Astrocyte of the cerebellum (primary cell): ENCODE data around the gene FBXO41.

Experiments
- DNase-seq: peaks from one replicate; pipeline ENCODE4 v3.0.0-alpha.2; 2011; ENCODE audit warnings: low read depth
- H3K4me3 ChIP-seq: 2 replicates; pipeline ENCODE4 v1.5.1; 2011; ENCODE audit warnings: mild to moderate bottlenecking, low read depth, low read length, moderate library complexity
- CTCF ChIP-seq: IDR thresholded peaks from 2 replicates; pipeline ENCODE4 v1.5.1; 2012; ENCODE audit warnings: low read length, low read depth, moderate library complexity, mild to moderate bottlenecking; ENCODE audit errors: missing control alignments
- in situ Hi-C: cut with HindIII; loops from 2 replicates; pipeline ENCODE4 v1.10.0; 2017; ENCODE audit warnings: low sequenced_read_pairs

Gene FBXO41, protein sequence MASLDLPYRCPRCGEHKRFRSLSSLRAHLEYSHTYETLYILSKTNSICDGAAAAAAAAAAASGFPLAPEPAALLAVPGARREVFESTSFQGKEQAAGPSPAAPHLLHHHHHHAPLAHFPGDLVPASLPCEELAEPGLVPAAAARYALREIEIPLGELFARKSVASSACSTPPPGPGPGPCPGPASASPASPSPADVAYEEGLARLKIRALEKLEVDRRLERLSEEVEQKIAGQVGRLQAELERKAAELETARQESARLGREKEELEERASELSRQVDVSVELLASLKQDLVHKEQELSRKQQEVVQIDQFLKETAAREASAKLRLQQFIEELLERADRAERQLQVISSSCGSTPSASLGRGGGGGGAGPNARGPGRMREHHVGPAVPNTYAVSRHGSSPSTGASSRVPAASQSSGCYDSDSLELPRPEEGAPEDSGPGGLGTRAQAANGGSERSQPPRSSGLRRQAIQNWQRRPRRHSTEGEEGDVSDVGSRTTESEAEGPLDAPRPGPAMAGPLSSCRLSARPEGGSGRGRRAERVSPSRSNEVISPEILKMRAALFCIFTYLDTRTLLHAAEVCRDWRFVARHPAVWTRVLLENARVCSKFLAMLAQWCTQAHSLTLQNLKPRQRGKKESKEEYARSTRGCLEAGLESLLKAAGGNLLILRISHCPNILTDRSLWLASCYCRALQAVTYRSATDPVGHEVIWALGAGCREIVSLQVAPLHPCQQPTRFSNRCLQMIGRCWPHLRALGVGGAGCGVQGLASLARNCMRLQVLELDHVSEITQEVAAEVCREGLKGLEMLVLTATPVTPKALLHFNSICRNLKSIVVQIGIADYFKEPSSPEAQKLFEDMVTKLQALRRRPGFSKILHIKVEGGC

DNA sequence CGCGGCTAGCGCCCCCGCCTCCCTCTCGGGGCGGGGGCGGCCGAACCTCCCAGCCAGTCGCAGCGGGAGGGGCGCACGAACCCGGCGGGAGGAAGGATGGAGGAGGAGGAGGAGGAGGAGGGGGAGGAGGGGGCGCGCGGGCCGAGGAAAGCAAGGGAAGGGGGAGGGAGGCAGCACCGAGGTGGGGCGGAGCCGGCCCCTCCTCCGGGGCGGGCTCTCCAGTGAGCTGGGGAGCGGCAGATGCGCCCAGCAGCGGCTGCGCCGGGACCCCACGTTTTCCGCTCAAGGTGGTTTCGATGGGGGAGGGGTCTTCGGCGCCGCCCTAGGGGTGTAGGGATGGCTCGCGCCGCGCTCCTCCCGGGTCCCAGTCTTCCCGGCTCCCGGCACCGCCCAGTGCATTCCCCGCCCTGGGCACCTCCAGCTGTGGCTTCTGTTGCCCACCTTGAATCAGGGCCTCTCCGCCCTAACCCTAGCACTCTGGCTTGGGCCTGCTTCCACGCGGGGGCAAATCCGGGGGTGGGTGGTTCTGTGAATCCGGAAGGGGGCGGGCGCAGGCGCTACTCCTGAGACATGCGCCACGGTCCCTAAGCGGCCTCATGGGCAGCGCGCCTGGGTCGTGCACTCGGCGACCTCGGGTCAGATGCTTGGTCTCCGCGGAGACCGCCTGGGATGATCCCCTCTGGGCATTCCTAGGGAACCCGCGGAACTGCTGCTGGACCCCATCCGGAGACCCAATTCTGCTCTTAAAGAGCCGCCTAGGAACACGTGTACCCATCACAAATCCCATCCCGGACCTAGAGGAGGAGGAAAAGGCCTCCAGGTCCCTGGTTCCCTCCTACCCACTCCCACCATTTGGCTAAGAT is at the start of gene FBXO41:
Gene FBXO41, minus strand, starts transcription at position 183 of the 863 bp plus-strand sequence. CDS start 14,848 bp downstream, outside the sequence.
- H3K4me3 ChIP-seq: peak within 1 kb of the TSS; percentile 59
- TF ChIP-seq CTCF: no peak
- in situ Hi-C loops: no loop called here
- no peak for DNase-seq

DNA sequence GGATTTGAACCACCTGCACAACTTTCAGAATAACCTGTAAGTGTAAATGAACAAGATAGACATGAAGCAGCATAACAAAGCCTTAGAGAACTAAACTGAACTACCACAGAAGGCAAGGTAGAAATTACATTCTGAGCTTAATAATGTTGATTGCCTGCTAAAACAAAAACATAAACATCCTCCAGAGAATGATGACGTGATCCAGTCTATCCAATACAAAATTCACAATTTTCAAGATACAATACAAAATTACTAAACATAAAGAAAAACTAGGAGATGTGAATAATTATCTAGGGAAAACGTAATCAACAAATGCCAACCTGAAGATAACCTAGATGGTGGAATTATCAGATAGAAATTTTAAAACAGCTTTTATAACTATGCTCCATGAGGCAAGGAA is 49.8 kb upstream of the FBXO41 start:
- H3K4me3 ChIP-seq: no peak overlapping the region
- DNase-seq: no peak
- in situ Hi-C loops: no loop called here
- TF ChIP-seq CTCF: no peak

GRCh38 chr2:73333564-73333963 is 49.3 kb upstream of the FBXO41 start:
- in situ Hi-C loops: no loop called here
- no peak for DNase-seq
- H3K4me3 ChIP-seq: no peak overlapping the region
- no peak for TF ChIP-seq CTCF

DNA sequence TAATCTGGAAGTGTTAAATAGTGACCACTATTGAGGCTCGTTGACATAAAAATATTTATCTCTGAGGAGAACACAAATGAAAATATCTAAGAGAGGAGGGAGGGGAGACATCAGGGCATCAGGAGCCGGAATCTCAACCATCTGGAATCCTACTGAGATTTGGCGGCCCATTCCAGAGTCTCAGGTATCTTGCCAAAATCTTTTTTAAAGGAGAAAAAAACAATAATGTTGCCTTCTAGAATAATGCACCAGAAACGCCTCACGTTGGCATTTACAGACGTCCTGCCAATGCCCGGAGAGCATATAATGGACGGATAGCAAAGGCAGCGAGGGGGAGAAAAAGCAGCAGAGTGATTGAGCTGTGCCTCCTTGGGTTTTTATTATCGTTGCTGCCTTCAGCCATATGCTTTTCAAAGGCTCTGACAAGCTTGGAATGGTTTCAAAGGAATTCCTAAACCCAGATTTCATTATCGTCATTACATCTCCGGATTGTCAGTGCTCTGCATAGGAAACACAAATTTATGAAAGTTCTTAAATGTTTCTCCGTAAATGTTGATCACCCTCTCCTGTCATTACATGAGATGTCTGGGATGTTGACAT is 39.9 kb upstream of the FBXO41 start:
- in situ Hi-C loops: no loop called here
- TF ChIP-seq CTCF: no peak
- no peak for DNase-seq
- H3K4me3 ChIP-seq: no peak overlapping the region

DNA sequence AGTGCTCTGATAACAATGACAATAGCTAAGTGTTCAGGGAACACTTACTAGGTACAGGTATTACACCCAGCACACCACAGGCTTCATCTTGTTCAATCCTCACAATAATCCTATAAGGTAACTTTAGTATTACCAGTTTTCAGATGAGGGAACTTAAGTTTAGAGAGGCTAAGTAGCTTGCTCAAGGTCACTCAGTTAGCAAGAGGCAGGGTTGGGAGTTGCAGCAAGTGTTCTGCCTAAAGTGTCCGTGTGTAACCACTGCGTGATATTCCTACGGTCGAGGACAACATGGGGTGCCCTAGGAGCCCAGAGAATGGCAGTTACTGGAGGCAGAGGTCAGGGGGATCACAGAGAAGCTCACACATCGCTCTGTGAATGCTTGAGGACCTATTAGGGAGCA is 39.3 kb upstream of the FBXO41 start:
- H3K4me3 ChIP-seq: no peak overlapping the region
- no peak for DNase-seq
- in situ Hi-C loops: no loop called here
- TF ChIP-seq CTCF: no peak
